Measurements from ENCODE around the gene EIF4B.

Gene EIF4B

GRCh38 chr12:53045696-53046045, 39.4 kb downstream of the EIF4B start:
- no peak overlapping the region for H3K27ac ChIP-seq (ENCODE audit: low read depth, low read length, poor library complexity, severe bottlenecking)

GRCh38 chr12:53046655-53047220, 40.5 kb downstream of the EIF4B start:
- Histone ChIP-seq H3K79me2 (ENCODE audit: insufficient read depth, low read length) (no peaks in the 10 kb centered on the region), H3K27ac (ENCODE audit: low read depth, low read length, poor library complexity, severe bottlenecking) (no peak overlapping the region), H3K9me3 (ENCODE audit: low read length) (no peaks in the 10 kb centered on the region)

More at GRCh38 chr12:53045696-53046045, 39.4 kb downstream of the EIF4B start:
- TF ChIP-seq EZH2 (IDR thresholded peaks at IDR 0.05; ENCODE audit: borderline replicate concordance, low read length) (no peak), CTCF (IDR thresholded peaks at IDR 0.05; ENCODE audit: low read length) (no peak)
- no peak overlapping the region for H2AFZ ChIP-seq (ENCODE audit: low read length)
- H3K27me3 ChIP-seq (ENCODE audit: insufficient read depth, low read length): no peaks in the 10 kb centered on the region; the same call in 1 of the 2 replicates
- H3K9ac ChIP-seq (ENCODE audit: low read length): no peak overlapping the region
- no peaks in the 10 kb centered on the region for H4K20me1 ChIP-seq (ENCODE audit: insufficient read depth, low read length)
- no peaks in the 10 kb centered on the region for H3K79me2 ChIP-seq (ENCODE audit: insufficient read depth, low read length)
- peaks cover 15% of the 10 kb centered on the region for H3K36me3 ChIP-seq (ENCODE audit: insufficient read depth, low read length)
- no peaks in the 10 kb centered on the region for H3K9me3 ChIP-seq (ENCODE audit: low read length)
- H3F3A ChIP-seq (ENCODE audit: insufficient read depth, low read length): no peaks in the 10 kb centered on the region
- H3K9me2 ChIP-seq (ENCODE audit: low read depth, low read length): no peaks in the 10 kb centered on the region
- no peak overlapping the region for H3K4me2 ChIP-seq (ENCODE audit: low read length)
- H3K4me1 ChIP-seq (ENCODE audit: insufficient read depth, low read length, severe bottlenecking): peaks cover 7% of the 10 kb centered on the region
- no peak overlapping the region for H3K4me3 ChIP-seq (ENCODE audit: low read depth, low read length, poor library complexity, severe bottlenecking)

GRCh38 chr12:53047221-53048032, 41.2 kb downstream of the EIF4B start:
- Histone ChIP-seq H3K4me3 (ENCODE audit: low read depth, low read length, poor library complexity, severe bottlenecking) (peak overlapping the region; percentile 74), H3F3A (ENCODE audit: insufficient read depth, low read length) (no peaks in the 10 kb centered on the region), H3K27ac (ENCODE audit: low read depth, low read length, poor library complexity, severe bottlenecking) (no peak overlapping the region), H3K4me2 (ENCODE audit: low read length) (peak overlapping the region; percentile 99), H3K27me3 (ENCODE audit: insufficient read depth, low read length) (no peaks in the 10 kb centered on the region; the same call in 1 of the 2 replicates), H3K9ac (ENCODE audit: low read length) (peak overlapping the region; percentile 32; the same call in 1 of the 2 replicates), H3K79me2 (ENCODE audit: insufficient read depth, low read length) (no peaks in the 10 kb centered on the region), H3K36me3 (ENCODE audit: insufficient read depth, low read length) (peaks cover 2% of the 10 kb centered on the region; the same call in 1 of the 2 replicates), H4K20me1 (ENCODE audit: insufficient read depth, low read length) (no peaks in the 10 kb centered on the region), H3K9me2 (ENCODE audit: low read depth, low read length) (no peaks in the 10 kb centered on the region), H3K9me3 (ENCODE audit: low read length) (no peaks in the 10 kb centered on the region), H2AFZ (ENCODE audit: low read length) (no peak overlapping the region), H3K4me1 (ENCODE audit: insufficient read depth, low read length, severe bottlenecking) (peaks cover 7% of the 10 kb centered on the region)
- TF ChIP-seq EZH2 (IDR thresholded peaks at IDR 0.05; ENCODE audit: borderline replicate concordance, low read length) (no peak), CTCF (IDR thresholded peaks at IDR 0.05; ENCODE audit: low read length) (no peak)

More at GRCh38 chr12:53046655-53047220, 40.5 kb downstream of the EIF4B start:
- TF ChIP-seq EZH2 (IDR thresholded peaks at IDR 0.05; ENCODE audit: borderline replicate concordance, low read length) (no peak), CTCF (IDR thresholded peaks at IDR 0.05; ENCODE audit: low read length) (no peak)
- H3F3A ChIP-seq (ENCODE audit: insufficient read depth, low read length): no peaks in the 10 kb centered on the region
- H4K20me1 ChIP-seq (ENCODE audit: insufficient read depth, low read length): no peaks in the 10 kb centered on the region
- H3K4me1 ChIP-seq (ENCODE audit: insufficient read depth, low read length, severe bottlenecking): peaks cover 7% of the 10 kb centered on the region
- H3K4me3 ChIP-seq (ENCODE audit: low read depth, low read length, poor library complexity, severe bottlenecking): peak overlapping the region; percentile 74
- peak overlapping the region; percentile 78 for H3K9ac ChIP-seq (ENCODE audit: low read length)
- H3K36me3 ChIP-seq (ENCODE audit: insufficient read depth, low read length): peaks cover 7% of the 10 kb centered on the region; the same call in 1 of the 2 replicates
- no peaks in the 10 kb centered on the region; the same call in 1 of the 2 replicates for H3K27me3 ChIP-seq (ENCODE audit: insufficient read depth, low read length)
- H3K4me2 ChIP-seq (ENCODE audit: low read length): peak overlapping the region; percentile 99
- H2AFZ ChIP-seq (ENCODE audit: low read length): no peak overlapping the region; the same call in 1 of the 2 replicates
- H3K9me2 ChIP-seq (ENCODE audit: low read depth, low read length): no peaks in the 10 kb centered on the region
